Measurements from ENCODE around the gene RAP1GDS1.
A peak's percentile ranks its signal among the peaks of the same experiment; 100 is the strongest.

RAP1GDS1 gene, protein sequence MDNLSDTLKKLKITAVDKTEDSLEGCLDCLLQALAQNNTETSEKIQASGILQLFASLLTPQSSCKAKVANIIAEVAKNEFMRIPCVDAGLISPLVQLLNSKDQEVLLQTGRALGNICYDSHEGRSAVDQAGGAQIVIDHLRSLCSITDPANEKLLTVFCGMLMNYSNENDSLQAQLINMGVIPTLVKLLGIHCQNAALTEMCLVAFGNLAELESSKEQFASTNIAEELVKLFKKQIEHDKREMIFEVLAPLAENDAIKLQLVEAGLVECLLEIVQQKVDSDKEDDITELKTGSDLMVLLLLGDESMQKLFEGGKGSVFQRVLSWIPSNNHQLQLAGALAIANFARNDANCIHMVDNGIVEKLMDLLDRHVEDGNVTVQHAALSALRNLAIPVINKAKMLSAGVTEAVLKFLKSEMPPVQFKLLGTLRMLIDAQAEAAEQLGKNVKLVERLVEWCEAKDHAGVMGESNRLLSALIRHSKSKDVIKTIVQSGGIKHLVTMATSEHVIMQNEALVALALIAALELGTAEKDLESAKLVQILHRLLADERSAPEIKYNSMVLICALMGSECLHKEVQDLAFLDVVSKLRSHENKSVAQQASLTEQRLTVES

DNA sequence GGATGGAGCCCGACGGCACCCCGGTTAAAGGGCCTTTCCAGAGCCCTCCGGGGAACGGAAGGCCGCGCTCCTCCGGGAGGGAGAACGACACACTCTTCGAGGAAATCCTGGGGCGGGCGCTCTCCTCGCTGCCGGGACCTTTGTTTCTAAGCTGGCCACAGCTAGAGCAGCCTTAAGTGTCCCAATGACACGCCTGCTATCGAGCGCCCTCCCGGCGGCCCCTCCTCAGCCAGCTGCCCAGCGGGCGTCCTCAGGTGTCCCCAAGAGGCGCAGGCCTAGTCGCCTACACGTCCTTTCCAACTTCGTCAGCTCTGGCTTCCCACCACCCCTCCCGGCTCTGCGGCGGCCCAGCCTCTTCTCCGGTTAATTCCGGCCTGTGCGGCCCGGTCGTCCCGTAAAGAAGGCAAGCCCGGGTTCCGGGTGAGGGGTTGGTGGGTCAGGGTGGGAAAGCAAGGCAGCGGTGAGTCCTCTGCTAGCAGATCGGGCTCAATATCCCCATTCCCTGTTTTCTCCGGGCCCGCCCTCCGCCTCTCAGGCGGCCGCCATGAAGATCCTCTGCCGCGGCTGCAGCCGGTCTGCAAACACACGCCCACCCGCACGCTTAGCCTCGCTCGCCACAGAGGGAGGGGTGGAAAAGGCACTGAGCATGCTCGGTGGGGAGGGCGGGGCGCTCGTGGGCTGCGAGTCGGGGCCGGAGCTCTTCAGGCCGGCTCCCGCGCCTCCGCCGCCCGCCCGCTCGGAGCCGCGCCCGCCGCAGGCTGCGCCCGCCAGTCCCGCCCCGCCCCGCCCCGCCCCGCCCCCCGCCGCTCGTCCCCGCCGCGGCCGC is at the start of gene RAP1GDS1:
Gene RAP1GDS1 (plus strand): TSS at position 806 of the 826 bp plus-strand sequence. CDS start 182 bp downstream, outside the sequence.
- DNase-seq (ENCODE audit: low spot score) = peak; percentile 96

DNA sequence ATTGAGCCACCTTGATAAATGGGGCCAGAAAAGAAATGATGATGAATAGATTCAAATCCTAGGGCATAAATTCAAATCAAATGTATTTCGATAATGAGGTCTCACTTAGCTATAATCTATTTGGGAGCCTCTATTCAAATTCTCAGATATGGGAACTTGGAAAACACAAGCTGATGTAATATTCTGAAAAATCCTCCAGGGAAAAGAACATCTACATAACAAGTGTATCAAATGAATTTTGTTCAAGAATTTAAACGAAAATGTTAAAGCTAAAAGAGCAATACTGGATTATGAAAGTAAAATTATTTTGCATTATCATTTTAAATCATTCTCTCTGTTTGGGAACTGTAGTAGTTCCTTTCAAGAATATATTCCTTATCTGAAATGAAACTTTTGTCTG is 38.9 kb upstream of the RAP1GDS1 start:
- no peak for DNase-seq (ENCODE audit: low spot score)

DNA sequence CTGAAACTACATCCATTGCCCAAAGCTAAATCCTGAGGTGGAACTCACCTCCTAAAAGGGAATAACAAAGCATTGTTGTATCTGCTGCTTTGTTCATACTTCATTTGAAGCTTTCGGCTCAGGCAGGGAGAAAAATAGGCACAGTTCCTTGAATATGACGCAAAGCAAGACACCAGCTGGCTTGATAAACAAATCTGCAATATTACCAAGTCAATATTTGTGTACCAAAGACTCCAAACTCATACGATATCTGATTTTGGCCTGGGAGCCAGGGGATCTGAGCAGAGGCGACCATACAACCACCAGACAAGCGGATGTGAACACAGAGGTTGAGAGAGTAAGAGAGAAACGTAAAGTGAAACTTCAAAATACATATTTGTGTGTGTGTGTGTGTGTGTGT is 34.8 kb upstream of the RAP1GDS1 start:
- no peak for DNase-seq (ENCODE audit: low spot score)

DNA sequence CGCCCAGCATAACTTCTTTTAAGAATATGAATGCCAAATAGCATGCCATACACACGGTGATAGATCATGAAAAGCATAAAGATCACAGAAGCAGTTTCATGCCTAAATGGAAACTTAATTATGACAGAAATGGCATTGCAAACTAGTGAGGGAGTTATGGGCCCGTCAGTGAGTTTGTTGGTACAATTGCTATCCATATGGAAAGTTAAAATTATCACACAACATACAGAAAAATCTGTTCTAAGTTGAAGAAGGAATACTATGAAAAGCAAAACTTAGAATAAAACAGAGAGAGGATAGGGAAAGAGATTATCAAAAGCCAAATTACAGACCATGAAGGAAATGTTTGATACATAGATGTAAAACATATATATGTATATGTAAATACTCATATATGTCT is 30.2 kb upstream of the RAP1GDS1 start:
- DNase-seq (ENCODE audit: low spot score) = no peak

DNA sequence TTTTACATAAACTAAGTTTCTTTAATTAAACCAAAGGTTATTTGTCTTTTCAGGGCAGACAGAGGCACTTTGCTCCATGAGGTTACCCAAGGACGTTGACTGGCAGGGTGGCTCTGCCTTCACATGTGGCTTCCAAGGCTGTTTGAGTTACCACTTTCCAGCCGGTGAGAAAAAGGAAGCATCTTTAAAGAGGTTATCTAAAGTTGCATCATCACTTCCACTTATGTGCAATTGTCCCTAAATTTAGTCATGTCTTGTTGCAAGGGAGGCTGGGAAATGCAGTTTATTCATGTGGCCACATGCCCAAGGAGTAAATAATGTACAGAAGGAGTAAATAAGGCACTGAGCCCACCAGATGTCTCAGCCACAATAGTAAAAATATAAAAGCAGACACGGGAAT is 29.0 kb upstream of the RAP1GDS1 start:
- no peak for DNase-seq (ENCODE audit: low spot score)

DNA sequence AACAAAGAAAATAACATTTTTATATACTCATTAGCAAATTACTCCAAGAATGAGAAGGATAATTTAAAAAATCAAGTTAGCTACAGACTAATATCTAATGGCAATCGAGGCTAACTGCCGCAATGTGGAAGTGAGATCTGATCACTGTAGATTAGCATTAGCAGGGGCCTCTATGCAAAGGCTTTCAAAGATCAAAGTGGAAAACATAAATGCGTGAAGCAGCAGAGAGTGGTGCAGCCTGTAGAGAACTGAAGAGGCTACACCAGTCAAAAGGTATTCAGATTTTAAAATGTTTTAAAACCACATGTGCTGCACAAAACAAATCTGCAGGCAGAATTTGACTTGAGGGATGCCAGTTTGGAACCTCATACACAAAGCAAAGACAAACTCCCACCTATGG is 24.0 kb upstream of the RAP1GDS1 start:
- DNase-seq (ENCODE audit: low spot score) = no peak

DNA sequence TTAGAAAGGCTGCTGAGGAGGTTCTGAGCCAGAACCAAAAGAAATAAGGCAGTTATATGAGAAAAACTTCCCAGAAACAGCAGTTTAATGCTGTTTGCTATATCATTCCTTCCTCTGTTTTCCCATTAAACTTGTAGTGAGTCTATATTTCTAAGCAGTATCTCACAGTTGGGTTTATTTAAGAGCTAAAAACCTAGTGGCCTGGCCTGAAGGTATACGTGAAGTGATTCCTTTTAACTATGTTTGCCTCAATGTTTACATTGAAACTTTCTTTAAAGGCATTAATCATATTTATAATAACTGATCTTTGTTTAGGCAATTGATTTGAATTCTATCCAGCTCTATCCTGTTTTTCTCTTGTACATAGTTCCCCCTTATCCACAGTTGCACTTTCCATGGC is 19.1 kb upstream of the RAP1GDS1 start:
- DNase-seq (ENCODE audit: low spot score) = no peak

DNA sequence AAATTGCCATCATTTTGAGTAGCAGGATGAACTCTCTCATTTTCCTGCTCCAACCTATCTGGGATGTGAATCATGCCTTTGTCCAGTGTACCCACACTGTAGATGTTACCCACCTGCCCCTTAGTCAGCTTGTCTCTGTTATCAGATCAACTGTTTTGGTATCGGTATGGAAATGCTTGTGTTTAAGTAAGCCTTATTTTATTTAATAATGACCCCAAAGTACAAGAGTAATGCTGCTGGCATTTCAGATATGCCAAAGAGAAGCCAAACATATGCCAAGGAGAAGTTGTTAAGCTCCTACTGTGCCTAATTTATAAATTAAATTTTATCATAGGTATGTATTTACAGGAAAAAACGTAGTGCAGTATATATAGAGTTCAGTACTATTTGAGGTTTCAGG is 18.6 kb upstream of the RAP1GDS1 start:
- no peak for DNase-seq (ENCODE audit: low spot score)

DNA sequence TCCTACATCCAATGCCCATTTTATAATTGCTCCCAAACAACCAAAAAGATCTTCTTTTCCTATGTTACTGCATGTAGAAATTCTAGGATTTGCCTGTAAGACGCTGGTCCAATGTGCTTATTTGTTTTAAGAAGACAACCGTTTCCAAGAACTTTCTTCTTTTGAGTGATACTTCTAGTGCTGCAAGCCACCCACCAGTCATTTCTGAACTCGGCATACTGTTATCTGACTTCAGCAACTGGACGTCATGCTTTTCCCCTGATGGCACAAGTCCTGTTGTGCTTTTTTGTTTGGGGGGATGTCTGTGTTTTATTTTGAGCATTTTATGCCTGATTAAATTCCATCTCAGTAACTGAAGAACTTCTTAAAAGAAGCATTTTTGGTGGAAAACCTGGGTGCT is 16.0 kb upstream of the RAP1GDS1 start:
- no peak for DNase-seq (ENCODE audit: low spot score)

DNA sequence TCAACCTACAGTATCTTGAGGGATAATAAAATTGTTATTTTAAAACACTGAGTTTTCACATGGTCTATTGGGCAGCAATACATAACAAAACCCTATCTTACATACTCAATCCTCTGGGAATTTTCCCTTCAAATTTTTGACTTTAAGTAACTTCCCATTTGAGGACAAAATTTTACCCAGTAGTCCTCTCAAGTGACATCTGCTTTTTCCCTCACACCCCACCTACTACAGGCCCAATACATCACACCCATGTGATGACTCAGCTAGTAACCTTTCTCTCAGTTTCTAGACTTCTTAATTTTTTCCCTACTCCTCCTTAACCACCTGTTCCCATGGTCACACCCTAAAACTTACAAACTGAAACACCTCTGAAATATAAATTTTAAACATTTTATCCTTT is 12.2 kb upstream of the RAP1GDS1 start:
- DNase-seq (ENCODE audit: low spot score) = no peak

DNA sequence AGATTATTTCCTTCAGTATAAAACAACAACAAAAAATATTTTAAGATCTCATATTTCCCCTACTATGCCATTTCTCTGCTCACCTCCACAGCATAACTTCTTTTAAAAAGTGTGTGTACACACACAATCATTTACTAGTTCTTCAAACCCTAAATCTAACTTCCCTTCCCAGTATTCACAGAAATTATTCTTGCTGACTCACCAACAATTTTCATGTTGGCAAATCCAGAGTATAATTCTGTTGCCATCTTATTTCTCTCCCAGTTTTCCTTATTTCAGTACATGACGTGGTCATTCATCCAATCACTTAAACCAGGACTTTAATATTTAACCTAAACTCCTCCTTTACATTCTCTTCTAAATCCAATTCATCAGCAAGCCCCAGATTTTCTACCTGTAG is 11.4 kb upstream of the RAP1GDS1 start:
- no peak for DNase-seq (ENCODE audit: low spot score)

DNA sequence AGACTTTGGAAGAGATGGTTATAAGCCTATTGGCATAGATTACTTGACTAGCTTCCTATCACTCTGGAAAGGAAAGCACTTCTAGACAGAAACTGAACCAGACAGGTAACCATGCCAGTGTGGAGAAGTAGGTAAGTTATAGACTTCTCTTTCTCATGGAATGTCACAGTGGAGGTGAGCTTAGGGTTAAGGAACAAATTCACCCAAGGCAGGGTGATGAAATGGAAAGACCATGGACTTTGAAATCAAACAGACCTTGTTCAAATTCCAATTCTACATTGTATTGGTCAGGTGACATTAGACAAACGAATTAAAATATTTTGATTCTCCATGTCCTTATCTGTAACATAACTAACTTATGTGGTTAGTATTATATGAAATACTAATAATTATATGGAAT is 7.7 kb upstream of the RAP1GDS1 start:
- no peak for DNase-seq (ENCODE audit: low spot score)

DNA sequence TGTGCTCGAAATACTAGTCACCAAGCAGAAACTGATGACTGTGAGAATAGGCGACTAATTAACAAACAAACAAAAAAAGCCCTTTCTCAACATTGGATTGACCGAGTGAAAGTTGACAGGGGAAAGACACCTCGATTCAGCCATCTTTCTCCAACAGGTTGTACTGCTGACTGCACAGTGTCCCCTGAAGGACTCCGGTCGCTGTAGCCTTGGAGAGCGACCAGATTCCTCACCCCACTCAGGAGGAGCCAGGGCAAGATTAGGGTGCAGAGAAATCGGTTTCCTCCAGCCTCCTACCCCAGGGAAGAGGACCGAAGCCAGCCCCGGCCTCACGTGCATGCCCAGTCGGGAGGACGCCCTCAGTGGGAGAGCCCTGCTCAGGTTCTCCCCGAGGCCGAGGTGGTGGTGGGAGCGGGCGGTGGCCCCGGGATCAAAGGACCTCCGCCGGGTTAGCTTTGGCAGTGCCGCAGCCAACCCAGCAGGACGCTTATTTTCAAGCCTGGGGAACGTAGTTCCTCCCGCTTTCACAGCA is 1.1 kb upstream of the RAP1GDS1 start:
- peak; percentile 79 for DNase-seq (ENCODE audit: low spot score)

DNA sequence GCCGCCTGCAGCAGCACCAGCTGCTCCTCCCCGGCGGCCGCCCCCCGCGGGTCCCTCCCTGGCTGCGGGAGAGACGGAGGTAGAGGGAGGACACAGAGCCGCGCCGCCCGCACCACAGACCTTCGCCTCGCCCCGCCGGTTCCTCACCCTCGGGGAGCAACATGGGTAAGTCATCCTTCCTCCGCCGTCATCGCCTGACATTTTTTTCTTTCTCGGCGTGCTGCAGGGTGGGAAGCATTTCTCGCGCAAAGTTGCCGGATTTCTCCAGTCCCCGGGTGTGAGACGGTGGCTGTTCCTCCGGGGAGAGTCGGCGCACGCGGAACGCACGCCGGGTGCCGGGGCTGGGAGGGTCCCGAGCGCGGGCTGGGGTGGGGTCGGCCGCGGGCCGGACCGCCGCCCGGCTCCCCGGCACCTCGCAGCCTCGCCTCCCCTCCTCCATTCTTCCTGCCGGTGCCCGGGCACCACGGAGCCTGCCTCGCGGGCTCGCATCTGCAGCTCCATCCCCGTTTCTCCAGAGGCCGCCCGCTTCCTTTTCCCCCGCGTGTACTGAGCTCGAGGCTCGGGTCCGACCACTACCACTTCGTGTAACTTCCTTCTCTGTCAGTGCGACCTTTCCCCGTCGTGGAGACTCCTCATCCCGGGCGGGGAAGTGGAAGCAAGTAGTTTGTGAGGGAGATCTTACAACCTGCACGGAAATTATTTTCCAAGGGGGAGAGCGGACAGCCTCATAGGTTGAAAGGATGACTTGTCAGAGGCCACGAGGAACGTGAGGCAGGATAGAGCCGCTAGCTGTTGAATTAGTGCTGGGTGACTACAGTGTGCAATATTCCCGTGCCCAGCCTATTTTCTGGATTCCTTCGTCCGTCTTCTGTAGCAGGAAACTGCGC is 464 bp downstream of the RAP1GDS1 start:
- DNase-seq (ENCODE audit: low spot score) = no peak

DNA sequence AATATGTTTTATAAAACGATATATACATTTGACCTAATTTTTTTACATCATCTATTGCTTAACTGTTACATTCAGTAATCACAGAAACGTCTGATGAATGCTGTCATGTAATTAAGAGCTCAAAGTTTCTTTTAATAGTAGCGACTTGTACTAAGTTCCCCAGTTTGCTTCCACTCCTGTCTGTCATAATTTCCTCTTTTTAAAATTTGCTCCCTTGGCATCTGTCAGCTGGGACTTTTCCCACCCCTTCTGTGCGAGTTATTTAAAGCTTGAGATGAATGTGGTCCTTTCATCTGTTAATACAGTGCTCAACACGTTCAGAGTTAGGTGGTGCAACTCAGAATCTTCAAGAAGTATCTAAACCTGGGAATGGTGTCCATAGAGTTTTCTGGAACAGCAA is 1.2 kb downstream of the RAP1GDS1 start:
- DNase-seq (ENCODE audit: low spot score) = no peak

DNA sequence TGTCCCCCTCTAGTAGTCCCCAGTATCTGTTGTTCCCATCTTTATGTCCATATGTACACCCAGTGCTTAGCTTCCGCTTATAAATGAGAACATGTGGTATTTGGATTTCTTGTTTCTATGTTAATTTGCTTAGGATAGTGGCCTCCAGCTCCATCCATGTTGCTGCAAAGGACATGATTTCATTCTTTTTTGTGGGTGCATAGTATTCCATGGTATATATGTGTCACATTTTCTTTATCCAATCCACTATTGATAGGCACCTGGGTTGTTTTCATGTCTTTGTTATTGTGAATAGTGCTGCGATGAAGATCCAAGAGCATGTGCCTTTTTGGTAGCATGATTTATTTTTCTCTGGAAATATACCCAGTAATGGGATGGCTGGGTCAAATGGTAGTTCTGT is 6.3 kb downstream of the RAP1GDS1 start:
- DNase-seq (ENCODE audit: low spot score) = no peak

DNA sequence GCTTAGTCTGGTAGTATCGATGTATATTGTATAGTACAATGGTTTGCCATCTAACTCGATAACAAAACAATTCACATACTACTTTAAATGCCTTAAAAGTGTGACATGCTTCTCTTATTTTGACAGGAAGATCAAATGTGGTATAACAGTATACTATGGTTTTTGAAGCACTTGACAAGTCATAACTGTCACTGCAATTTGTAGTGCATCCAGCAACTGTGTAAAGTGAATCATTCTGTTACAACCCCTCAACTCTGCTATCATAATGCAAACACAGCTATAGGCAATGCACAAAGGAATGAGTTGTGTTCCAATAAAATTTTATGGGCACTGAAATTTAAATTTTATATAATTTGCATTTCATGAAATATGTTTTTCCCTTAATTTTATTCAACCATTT is 14.0 kb downstream of the RAP1GDS1 start:
- no peak for DNase-seq (ENCODE audit: low spot score)

DNA sequence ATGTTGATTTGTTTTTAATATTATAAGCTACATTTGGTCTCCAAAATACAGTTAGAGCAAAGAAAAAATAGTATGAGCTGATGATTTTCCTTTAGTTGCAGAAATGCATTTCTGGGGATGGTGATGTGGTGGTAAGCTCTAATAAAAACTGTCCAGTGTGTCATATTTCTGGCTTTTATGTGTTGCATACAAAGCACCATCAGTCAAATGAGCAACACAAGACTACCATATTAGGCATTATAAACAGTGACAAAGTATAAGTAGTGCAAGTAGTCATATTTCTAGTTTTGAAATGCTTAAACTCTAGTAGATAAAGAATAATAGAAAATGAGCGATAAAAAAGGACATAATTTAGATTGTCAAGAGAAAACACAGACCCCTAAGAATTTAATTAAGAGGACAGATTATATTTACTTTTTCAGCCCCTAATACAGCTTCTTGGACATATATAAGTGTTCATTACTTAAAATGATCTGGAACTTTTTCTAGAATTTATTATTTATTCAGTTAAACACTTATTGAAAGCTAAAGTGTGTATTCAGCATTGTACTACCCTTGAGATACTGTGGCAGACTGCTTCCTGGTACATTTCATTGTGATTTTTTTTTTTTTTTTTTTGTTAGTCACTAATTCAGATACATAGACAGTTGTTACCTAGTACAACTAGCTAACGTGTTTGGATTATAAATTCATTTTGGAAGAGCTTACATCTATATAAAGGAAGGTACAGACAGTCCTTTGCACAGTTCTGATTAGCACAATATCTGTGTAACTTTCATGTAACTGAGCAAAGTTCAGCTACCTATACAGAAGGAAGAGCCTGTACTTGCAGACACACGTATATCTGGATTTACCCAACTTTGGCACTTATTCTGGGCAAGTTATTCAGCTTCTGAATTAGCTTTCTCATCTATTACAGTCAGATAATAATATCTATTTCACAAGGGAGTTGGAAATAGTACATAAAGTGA is 22.3 kb downstream of the RAP1GDS1 start:
- DNase-seq (ENCODE audit: low spot score) = no peak

DNA sequence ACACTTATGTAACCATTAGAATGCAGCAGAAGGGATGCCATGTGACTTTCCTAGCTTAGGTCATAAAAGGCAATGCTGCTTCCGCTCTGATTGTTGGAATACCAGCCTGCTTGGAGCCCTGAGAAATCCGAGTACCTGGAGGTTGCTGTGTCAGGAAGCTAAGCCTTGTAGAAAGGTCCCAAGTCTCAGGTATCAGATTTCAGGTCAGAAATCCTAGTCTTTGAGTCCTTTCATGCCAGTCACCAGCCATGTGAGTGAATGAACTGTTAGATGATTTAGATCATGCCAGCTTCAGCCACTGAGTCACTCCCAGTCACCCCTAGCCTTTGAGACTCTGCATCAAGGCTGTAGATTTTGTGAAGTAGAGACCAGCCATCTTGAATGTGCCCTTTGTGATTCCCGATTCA is 23.5 kb downstream of the RAP1GDS1 start:
- peak; percentile 43 for DNase-seq (ENCODE audit: low spot score)

DNA sequence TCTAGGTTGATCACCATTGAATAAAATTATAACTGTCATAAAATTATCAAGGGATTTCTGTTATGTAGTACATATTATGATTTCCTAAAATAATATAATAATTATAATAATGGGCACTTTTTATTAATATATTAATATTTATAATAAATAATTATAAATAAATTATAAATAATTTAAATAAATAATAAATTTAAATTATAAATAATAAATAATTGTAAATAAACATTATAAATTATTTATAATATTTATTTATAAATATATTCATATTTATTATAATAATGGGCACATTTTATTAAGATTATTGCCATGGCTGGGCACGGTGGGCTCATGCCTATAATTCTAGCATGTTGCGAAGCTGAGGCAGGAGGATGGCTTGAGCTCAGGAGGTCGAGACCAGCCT is 24.5 kb downstream of the RAP1GDS1 start:
- DNase-seq (ENCODE audit: low spot score) = no peak

All from ecto neural progenitor cell (in vitro differentiated cells).